Breast epithelium (tissue), 3 donors: ENCODE measurements around the gene SHFL.

ENCODE experiments used
- CTCF ChIP-seq, 3 donors: fragments of 450-650 bp; IDR thresholded peaks; one replicate each; pipeline ENCODE4 v1.5.1; 2016 to 2017; ENCODE audit warnings: antibody characterized with exemption in 3 of 3, mild to moderate bottlenecking in 3 of 3, moderate library complexity in 3 of 3
- POLR2A ChIP-seq: fragments of 450-650 bp; IDR thresholded peaks from one replicate; pipeline ENCODE4 v1.6.1; 2016; ENCODE audit warnings: antibody characterized with exemption, mild to moderate bottlenecking, moderate library complexity
- POLR2AphosphoS5 ChIP-seq, 3 donors: sonication (generic); formaldehyde crosslinking; IDR thresholded peaks; one replicate each; pipeline ENCODE4 v1.6.1; 2017; ENCODE audit warnings: antibody characterized with exemption in 3 of 3

DNA sequence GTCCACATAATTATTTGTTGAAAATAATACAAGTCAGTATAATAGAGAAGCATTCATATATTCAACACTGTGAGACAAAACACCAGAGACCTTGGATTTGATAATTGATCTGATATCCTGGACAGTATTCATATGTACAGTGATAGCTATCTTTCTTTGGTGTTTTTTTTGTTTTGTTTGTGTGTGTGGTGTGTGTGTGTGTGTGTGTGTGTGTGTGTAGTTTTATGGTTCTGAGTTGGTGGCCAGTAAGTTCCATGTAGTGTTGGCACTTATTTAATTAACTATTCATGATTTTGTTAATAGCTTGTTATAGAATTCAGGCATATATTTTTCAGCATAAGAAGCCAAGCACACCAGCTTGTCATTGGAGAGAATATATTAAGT lies 18.0 kb downstream of the SHFL start:
- TF ChIP-seq CTCF (IDR thresholded peaks at IDR 0.05) (no peak), POLR2A (no peak), POLR2AphosphoS5 (IDR thresholded peaks at IDR 0.05) (no peak)
